H9 (cell line): ENCODE results near the gene ARFGAP1. TPM values are rescaled to one million over a fixed set of nuclear protein-coding genes. Genes with fewer than 3 reads are reported as not detected.

Experiments used
- DNase-seq: peaks from one replicate; pipeline ENCODE4 v3.0.0-alpha.2; 2017
- H2AFZ ChIP-seq: one replicate; pipeline ENCODE4 v1.6.1; 2013; ENCODE audit warnings: mild to moderate bottlenecking, low read length, control low read depth, moderate library complexity
- H2AK5ac ChIP-seq: 2 replicates; pipeline ENCODE4 v1.6.1; 2013; ENCODE audit warnings: low read length, control low read depth, mixed read lengths; ENCODE audit not compliant: insufficient read length
- H2BK120ac ChIP-seq: one replicate; pipeline ENCODE4 v1.6.1; 2013; ENCODE audit warnings: low read depth, mild to moderate bottlenecking, low read length, control low read depth, inconsistent platforms; ENCODE audit not compliant: poor library complexity, severe bottlenecking
- H2BK12ac ChIP-seq: 2 replicates; pipeline ENCODE4 v1.6.1; 2013; ENCODE audit warnings: low read length, control low read depth, mixed read lengths, low read depth; ENCODE audit not compliant: insufficient read length
- H2BK15ac ChIP-seq: 2 replicates; pipeline ENCODE4 v1.6.1; 2013; ENCODE audit warnings: low read depth, low read length, control low read depth
- H2BK20ac ChIP-seq: one replicate; pipeline ENCODE4 v1.6.1; 2013; ENCODE audit warnings: low read depth, mild to moderate bottlenecking, low read length, control low read depth, inconsistent platforms; ENCODE audit not compliant: poor library complexity, severe bottlenecking
- H2BK5ac ChIP-seq: 2 replicates; pipeline ENCODE4 v1.6.1; 2013; ENCODE audit warnings: low read length, control low read depth, mixed read lengths; ENCODE audit not compliant: insufficient read length
- H3K14ac ChIP-seq: 2 replicates; pipeline ENCODE4 v1.6.1; 2013; ENCODE audit warnings: low read length, control low read depth; ENCODE audit not compliant: insufficient read depth
- H3K18ac ChIP-seq: 2 replicates; pipeline ENCODE4 v1.6.1; 2013; ENCODE audit warnings: low read depth, mild to moderate bottlenecking, mixed read lengths, low read length, control low read depth; ENCODE audit not compliant: insufficient read length
- H3K23ac ChIP-seq: 2 replicates; pipeline ENCODE4 v1.6.1; 2013; ENCODE audit warnings: low read length, control low read depth, mixed read lengths, low read depth; ENCODE audit not compliant: insufficient read length
- H3K23me2 ChIP-seq: 2 replicates; pipeline ENCODE4 v1.6.1; 2013; ENCODE audit warnings: low read depth, mild to moderate bottlenecking, mixed read lengths, low read length, control low read depth; ENCODE audit not compliant: insufficient read length, poor library complexity, severe bottlenecking
- H3K27ac ChIP-seq: 2 replicates; pipeline ENCODE4 v1.5.1; 2013; ENCODE audit warnings: low read length, control low read depth, mixed read lengths, low read depth; ENCODE audit not compliant: insufficient read length
- H3K27me3 ChIP-seq: 2 replicates; pipeline ENCODE4 v1.6.1; 2013; ENCODE audit warnings: low read length, control low read depth, inconsistent platforms; ENCODE audit not compliant: insufficient read depth
- H3K4ac ChIP-seq: 2 replicates; pipeline ENCODE4 v1.6.1; 2013; ENCODE audit warnings: low read depth, mild to moderate bottlenecking, control low read depth, inconsistent platforms, low read length, moderate library complexity
- H3K4me1 ChIP-seq: 2 replicates; pipeline ENCODE4 v1.6.1; 2013; ENCODE audit warnings: low read length, control low read depth, inconsistent platforms; ENCODE audit not compliant: insufficient read depth
- H3K4me2 ChIP-seq: 2 replicates; pipeline ENCODE4 v1.6.1; 2013; ENCODE audit warnings: low read length, control low read depth, mixed read lengths; ENCODE audit not compliant: insufficient read length, insufficient read depth
- H3K56ac ChIP-seq: 2 replicates; pipeline ENCODE4 v1.6.1; 2013; ENCODE audit warnings: low read depth, mild to moderate bottlenecking, mixed read lengths, low read length, control low read depth; ENCODE audit not compliant: insufficient read length
- H3K79me1 ChIP-seq: 2 replicates; pipeline ENCODE4 v1.6.1; 2013; ENCODE audit warnings: low read depth, mild to moderate bottlenecking, moderate library complexity, low read length, control low read depth, inconsistent platforms; ENCODE audit not compliant: insufficient read depth, poor library complexity, severe bottlenecking
- H3K79me2 ChIP-seq: 2 replicates; pipeline ENCODE4 v1.6.1; 2013; ENCODE audit warnings: low read length, control low read depth, inconsistent platforms; ENCODE audit not compliant: insufficient read depth
- H3K9ac ChIP-seq: 2 replicates; pipeline ENCODE4 v1.6.1; 2013; ENCODE audit warnings: low read length, control low read depth, mixed read lengths; ENCODE audit not compliant: insufficient read length; ENCODE audit errors: extremely low read depth
- H3K9me3 ChIP-seq: one replicate; pipeline ENCODE4 v1.6.1; 2013; ENCODE audit warnings: low read depth, low read length, inconsistent platforms; ENCODE audit not compliant: control insufficient read depth
- H3T11ph ChIP-seq: one replicate; pipeline ENCODE4 v1.6.1; 2013; ENCODE audit warnings: mild to moderate bottlenecking, low read length, control low read depth, inconsistent platforms
- H4K20me1 ChIP-seq: one replicate; pipeline ENCODE4 v1.6.1; 2013; ENCODE audit not compliant: control insufficient read depth, insufficient read length, insufficient read depth
- H4K5ac ChIP-seq: 2 replicates; pipeline ENCODE4 v1.6.1; 2013; ENCODE audit warnings: low read depth, mild to moderate bottlenecking, mixed read lengths, low read length, control low read depth; ENCODE audit not compliant: insufficient read length
- H4K8ac ChIP-seq: replicated peaks from 2 replicates; pipeline ENCODE4 v1.6.1; 2013; ENCODE audit warnings: low read length, control low read depth, mixed read lengths, low read depth; ENCODE audit not compliant: insufficient read length
- H4K91ac ChIP-seq: 2 replicates; pipeline ENCODE4 v1.6.1; 2013; ENCODE audit warnings: low read depth, mild to moderate bottlenecking, moderate library complexity, mixed read lengths, low read length, control low read depth; ENCODE audit not compliant: insufficient read length
- H3K27ac Mint-ChIP-seq, 3 experiments: 2 replicates in 2 of 3; 3 replicates in 1 of 3; pipeline ENCODE4 v1.8.0; 2020 to 2021; ENCODE audit warnings: mixed read lengths in 3 of 3, mild to moderate bottlenecking in 1 of 3, moderate library complexity in 1 of 3
- H3K27me3 Mint-ChIP-seq: 2 replicates; pipeline ENCODE4 v1.8.0; 2021; ENCODE audit warnings: low read depth, mild to moderate bottlenecking, moderate library complexity, mixed read lengths
- H3K36me3 Mint-ChIP-seq, 3 experiments: 2 replicates in 2 of 3; 3 replicates in 1 of 3; pipeline ENCODE4 v1.8.0; 2020 to 2021; ENCODE audit warnings: low read depth in 3 of 3, mixed read lengths in 3 of 3; ENCODE audit not compliant: insufficient read depth in 1 of 3
- H3K4me1 Mint-ChIP-seq, 2 experiments: 2 replicates each; pipeline ENCODE4 v1.8.0; 2020; ENCODE audit warnings: mixed read lengths in 2 of 2
- H3K4me3 Mint-ChIP-seq, 2 experiments: 2 replicates in 1 of 2; 3 replicates in 1 of 2; pipeline ENCODE4 v1.8.0; 2020 to 2021; ENCODE audit warnings: mild to moderate bottlenecking in 2 of 2, mixed read lengths in 2 of 2, moderate library complexity in 1 of 2
- H3K9me3 Mint-ChIP-seq, 2 experiments: 2 replicates in 1 of 2; 3 replicates in 1 of 2; pipeline ENCODE4 v1.8.0; 2020; ENCODE audit warnings: mild to moderate bottlenecking in 2 of 2, mixed read lengths in 2 of 2, moderate library complexity in 1 of 2
- CTCF ChIP-seq: fragments of 200-600 bp; sonication (generic); conservative IDR thresholded peaks from 3 replicates; pipeline ENCODE4 v1.8.0; 2021; ENCODE audit warnings: antibody characterized with exemption, mild to moderate bottlenecking
- WGBS: extraction: QIAGEN DNeasy Blood & Tissue Kit; methylation state at CpG from one replicate; pipeline ENCODE4 v1.1.7; 2013; ENCODE audit warnings: missing lambda C conversion rate, low lambda C conversion rate, mixed read lengths; ENCODE audit not compliant: insufficient read length; ENCODE audit errors: extremely low coverage; 5-methylcytosine and 5-hydroxymethylcytosine counted together
- total RNA-seq: library from RNA; stranded (reverse); gene quantifications from 2 replicates; pipeline ENCODE4 v1.2.1, GENCODE V29; 2021

The ARFGAP1 gene
- total RNA-seq, 1 experiment from 2014 or later = 114 TPM

DNA sequence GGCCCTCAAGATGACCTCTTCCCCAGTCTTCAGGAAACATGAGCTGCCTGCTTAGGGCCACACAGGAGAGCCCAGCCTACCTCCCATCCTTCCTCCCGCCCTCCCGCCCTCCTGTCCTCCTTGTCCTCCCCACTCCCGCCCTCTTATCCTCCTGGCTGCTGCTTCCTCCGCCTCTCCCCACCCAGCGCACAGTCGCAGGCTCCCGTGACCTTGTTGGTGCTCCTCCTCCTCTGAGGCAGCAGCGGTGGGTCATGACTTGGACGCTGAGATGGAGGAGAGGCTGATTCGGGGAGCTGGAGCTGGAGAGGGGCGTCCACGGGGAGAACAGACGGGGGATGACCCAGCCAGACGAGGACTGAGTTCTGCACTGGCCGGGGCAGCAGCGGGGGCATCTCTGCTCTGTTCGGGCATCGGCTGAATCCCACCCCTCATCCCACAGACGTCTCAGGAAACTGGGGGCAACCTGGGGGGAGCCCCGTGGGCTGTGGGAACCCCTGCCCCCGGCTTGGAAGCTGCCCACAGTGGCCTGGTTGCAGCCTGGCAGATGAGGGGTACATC lies 56.2 kb downstream of the ARFGAP1 start:
- Mint-ChIP-seq H3K27me3 (peaks cover 16% of the 10 kb centered on the region), H3K4me3 (no peak overlapping the region), H3K27ac (no peak overlapping the region), H3K4me1 (peaks cover 0 to 6% of the 10 kb centered on the region in 2 experiments; a peak in 3 of 4 replicates), H3K36me3 (peaks cover 0 to 9% (median 8%) of the 10 kb centered on the region in 3 experiments; a peak in 5 of 7 replicates), H3K9me3 (peaks cover 6 to 13% of the 10 kb centered on the region in 2 experiments)
- Histone ChIP-seq H3K79me1 (no peaks in the 10 kb centered on the region), H3K79me2 (no peaks in the 10 kb centered on the region), H2BK120ac (no peak overlapping the region), H2AK5ac (no peak overlapping the region), H2BK20ac (no peak overlapping the region), H3K9me3 (no peaks in the 10 kb centered on the region), H2AFZ (no peak overlapping the region), H3T11ph (no peak overlapping the region), H3K23me2 (no peaks in the 10 kb centered on the region), H3K4ac (no peak overlapping the region), H3K56ac (no peak overlapping the region), H3K27ac (no peak overlapping the region), H2BK15ac (no peak overlapping the region), H3K4me1 (no peaks in the 10 kb centered on the region), H3K9ac (no peak overlapping the region), H3K18ac (no peak overlapping the region), H2BK12ac (no peak overlapping the region), H3K14ac (no peak overlapping the region), H4K8ac (no peak overlapping the region), H3K27me3 (no peaks in the 10 kb centered on the region), H3K23ac (no peak overlapping the region), H4K20me1 (no peaks in the 10 kb centered on the region), H3K4me2 (no peak overlapping the region), H2BK5ac (no peak overlapping the region), H4K91ac (no peak overlapping the region), H4K5ac (no peak overlapping the region)
- no CpG with 5 or more reads among the region's 21 CpGs for WGBS
- no peak for TF ChIP-seq CTCF
- no peak for DNase-seq
